ENCODE data around the gene NTRK1.

Gene NTRK1

GRCh38 chr1:156839426-156840109 lies 21.1 kb upstream of the NTRK1 start:
- peak; percentile 30 for DNase-seq

- no peak for DNase-seq
Observed at GRCh38 chr1:156840186-156840897, 20.3 kb upstream of the NTRK1 start.

- no peak for DNase-seq
Observed at GRCh38 chr1:156840898-156841279, 19.8 kb upstream of the NTRK1 start.

DNA sequence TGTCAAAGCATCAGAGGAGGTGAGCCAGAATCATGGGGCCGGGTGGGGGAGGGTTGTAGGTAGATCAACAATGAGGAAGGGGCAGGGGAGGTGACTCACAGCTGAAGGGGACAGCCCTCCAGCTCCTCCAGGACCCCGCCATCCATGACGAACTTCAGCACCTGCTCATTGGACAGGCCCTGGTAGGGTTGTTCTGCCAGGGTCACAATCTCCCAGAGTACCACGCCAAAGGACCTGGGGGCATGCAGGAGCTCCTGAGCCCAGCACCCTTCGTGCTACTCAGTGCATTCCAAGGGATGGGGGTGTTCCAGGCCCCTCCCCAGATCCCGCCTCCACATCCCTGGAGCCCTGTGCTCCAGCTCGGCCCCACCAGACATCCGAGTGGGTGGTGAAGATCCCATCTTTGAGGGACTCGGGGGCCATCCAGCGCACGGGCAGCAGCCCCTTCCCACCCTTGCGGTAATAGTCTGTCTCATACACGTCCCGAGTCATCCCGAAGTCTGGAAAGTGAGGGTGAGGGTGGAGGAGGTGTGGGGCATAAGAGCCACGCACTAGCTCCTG lies 19.3 kb upstream of the NTRK1 start:
- no peak for DNase-seq

GRCh38 chr1:156842618-156843300 lies 17.9 kb upstream of the NTRK1 start:
- no peak for DNase-seq

GRCh38 chr1:156844102-156844501 lies 16.6 kb upstream of the NTRK1 start:
- DNase-seq, result no peak

GRCh38 chr1:156844638-156845037 lies 16.0 kb upstream of the NTRK1 start:
- DNase-seq, result no peak

GRCh38 chr1:156845055-156845952 lies 15.4 kb upstream of the NTRK1 start:
- DNase-seq, result no peak

DNA sequence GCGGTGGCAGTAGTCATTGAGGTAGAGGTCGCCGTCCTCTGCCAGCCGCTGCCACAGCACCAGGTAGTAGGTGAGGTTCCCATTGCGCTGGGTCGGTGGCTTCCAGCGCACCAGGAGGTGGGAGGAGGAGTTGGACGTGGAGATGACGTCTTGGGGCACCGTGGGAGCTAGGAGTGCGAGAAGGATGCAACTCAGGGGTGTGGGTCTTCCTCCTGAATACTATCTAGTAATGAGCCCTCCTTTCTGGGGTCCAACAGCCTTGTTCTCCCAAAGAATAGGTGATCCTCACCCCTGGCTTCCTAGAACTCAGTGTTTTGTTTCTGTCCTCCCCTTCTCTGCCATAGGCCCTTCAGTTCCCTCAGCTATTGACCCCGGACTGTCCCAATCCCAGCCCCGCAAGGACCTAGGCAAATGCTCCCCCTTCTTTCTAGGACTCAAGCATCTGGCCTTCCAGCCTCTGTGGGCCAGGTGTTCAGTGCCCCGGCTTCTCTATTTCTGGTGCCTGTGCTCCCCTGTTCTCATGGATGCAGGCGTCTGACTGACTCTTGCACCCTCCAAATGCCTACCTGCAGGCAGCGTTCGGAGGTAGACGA lies 14.6 kb upstream of the NTRK1 start:
- DNase-seq, result no peak

DNA sequence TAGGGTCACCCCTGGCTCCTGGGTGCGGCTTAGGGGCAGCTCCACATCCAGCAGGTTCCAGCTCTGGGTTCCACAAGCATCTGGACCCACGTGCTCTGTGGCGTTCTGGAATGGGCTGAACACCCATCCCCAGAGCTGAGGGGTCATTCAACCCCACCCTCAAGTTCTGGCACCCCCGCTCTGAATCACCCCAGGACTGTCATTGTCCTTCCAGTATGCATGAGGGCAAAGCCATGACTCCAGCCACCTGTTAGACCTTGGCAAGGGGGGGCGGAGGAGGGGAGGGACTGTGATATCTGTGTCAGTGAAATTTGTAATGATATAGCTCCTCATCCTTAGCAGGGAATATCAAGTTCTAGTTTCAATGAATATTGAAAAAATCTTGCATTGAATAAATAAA lies 14.0 kb upstream of the NTRK1 start:
- DNase-seq, result no peak

DNA sequence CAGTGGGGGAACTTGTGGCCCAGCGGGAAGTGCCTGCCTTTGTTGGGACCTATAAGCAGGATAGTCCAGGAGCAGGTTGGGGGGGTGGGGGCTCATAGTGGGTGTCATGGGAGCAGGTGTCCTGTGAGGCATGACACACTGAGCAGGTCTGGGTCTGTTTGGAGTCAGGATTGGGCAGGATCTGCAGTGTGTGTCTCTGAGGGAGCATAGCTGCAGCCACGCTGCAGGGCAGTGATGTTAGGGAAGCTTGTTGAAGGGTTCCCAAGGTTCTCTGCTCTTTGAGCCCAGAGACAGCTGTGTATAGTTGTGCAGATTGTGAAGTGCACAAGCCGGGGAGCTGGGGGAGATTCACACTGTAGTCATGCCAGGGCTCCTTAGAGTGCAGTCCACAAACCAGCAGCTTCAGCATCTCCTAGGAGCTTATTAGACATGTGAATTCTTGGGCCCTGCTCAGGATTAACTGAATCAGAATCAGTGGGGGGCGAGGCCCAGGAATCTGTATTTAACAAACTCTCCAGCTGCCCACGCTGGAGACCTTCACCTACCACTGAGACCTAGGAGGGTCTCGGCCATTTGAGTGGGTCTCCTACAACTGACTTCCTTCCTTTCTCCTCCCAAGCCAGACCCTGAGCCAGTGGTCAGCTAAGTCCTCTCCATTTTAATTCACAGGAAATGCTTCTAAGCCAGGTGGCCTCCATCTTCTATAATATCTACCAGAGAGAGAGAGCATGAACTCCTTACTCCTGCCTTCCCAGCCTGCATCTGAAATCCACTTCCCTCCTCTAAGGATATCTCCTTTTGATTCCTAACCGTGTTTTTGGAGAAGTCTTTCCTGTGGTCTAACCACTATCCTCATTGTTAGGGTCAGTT lies 12.8 kb upstream of the NTRK1 start:
- DNase-seq, result no peak

- no peak for DNase-seq
Observed at GRCh38 chr1:156848461-156849150, 12.1 kb upstream of the NTRK1 start.

DNA sequence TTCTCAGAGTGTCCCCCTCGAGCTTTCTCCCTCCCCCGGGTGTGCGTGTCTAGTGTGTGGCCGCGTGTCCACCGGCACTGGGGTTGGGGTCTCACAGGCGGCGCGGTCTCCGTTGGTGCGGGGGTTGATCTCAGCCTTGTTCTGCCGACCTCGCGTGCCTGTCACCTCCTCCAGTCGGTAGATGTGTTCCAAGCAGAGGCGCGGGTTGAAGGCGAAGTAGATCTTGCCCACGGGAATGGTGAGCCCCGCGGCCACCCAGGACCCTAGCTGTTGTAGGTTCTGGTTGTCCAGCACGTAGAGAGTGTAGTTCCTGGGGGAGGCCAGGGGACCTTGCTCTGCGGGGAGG lies 11.5 kb upstream of the NTRK1 start:
- no peak for DNase-seq

DNA sequence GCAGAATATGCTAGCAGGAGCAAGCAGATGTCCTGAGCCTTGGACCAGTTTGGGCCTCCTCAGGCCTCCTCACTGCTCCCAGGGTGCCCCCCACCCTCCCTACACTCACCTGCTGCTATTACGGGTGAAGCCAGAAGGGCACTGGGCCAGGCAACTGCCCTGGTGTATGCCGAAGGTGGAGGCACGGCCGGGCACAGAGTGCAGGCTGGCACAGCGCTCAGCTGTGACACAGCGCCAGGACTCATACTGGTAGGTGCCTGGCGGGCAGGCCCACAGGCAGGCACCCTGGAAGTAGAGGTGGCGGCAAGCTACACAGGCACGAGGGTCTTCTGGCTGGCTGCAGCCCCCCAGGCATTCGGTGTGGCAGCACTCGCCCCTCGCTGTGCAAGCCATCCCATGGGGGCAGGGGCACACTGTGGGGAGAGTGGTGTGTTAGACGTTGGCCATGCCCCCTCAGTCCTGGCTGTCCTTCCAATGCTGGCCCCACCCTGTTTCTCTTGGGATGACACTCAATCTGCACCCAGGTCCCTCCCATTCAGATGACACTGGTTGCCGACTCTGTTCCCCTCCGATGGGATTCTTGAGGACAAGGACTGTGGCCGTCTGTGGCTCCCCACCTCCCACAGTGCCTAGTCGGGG lies 8.8 kb upstream of the NTRK1 start:
- peak; percentile 82 for DNase-seq

GRCh38 chr1:156852418-156852874 lies 8.2 kb upstream of the NTRK1 start:
- DNase-seq, result peak; percentile 97

DNA sequence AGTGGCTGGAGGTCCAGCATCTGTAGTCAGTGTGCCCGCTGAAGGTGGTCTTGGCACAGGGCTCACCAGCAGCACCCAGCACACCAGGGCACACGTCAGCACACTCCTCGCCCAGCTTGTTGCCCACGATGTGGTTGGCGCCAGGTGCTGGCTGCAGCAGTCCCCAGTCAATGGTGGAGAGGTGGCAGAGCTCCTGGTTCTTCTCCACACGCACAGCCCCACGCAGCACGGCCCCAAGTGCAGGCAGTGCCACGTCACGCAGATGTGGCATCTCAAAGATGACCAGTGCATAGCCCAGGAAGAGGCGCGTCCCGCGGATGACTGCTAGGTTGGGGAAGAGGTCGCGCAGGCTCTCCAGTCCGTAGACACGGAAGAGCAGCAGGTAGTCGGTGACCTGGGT lies 6.9 kb upstream of the NTRK1 start:
- DNase-seq, result no peak

DNA sequence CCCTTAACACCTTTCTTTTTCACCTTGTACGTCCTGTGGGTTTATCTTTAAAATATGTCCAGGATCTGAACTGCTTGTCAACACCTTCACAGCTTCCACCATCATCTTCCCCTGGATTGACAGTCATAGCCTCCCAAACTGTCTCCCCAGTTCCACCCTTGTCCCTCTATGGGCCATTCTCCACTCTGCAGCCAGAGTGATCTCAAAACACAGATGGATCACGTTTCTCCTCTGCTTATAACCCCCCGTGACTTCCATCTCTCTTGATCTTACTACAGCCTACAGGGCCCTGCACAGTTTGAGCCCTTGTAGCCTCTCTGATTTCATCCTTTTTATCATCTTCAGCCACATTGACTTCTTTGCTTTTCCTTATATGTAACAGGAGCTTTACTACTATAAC lies 6.0 kb upstream of the NTRK1 start:
- no peak for DNase-seq

DNA sequence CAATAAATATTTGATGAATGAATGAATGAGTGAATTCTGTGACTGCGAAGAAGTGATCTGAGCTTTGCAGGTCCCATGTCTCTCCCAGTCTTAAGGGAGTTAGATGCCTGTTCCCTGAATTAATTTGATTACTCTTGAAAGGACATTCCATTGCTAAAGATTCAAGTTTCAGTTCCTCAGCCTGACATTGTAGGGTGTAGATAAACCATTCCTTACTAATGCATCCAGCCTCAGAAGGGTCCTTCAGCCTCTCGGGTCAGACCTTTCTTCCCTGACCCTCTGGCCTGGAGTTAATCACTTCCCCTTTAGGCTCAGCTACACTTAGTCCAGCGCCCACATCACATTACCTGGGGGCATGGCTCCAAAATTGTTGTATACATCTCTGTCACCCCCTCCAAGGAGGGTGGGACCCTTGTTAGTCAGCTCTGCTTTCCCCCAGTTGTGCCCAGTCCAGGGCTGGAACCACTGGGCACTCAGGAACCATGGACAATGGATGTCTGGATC lies 4.3 kb upstream of the NTRK1 start:
- no peak for DNase-seq

DNA sequence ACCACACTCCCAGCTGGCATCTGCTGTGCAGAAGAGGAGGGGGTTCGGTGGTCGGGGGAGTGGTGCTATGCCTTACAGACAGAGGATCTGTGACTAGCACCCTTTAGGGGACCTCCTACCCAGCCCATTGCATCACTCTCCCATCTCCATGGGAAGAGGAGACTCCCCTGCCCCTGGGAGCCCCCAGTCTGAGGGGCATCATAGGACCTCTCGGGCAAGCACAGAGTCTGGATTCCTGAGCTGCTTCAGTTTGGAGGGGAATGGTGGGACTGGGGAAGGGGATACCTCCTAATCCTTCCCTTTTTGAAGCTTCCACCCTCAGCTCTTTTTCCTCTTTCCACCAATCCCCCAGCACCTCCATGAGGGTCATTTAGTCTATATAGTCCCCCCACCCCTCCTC lies 3.1 kb upstream of the NTRK1 start:
- DNase-seq, result no peak

GRCh38 chr1:156858555-156858956 lies 2.1 kb upstream of the NTRK1 start:
- peak; percentile 56 for DNase-seq

Data from NCI-H1092 treated with DMSO at 0.1 percent for 48 hours (cell line).